Left renal pelvis (tissue), 4 donors: ENCODE data around the gene GABBR2. TPM values are rescaled to one million over a fixed set of nuclear protein-coding genes. Genes with fewer than 3 reads are reported as not detected.

ENCODE experiments used
- DNase-seq, 4 donors: peaks; one replicate each; pipeline ENCODE4 v3.0.0-alpha.2; 2013; ENCODE audit warnings: low read depth in 4 of 4, low spot score in 3 of 4
- polyA plus RNA-seq, 4 donors: library from polyadenylated mRNA; unstranded; fragments of 120-200 nt; gene quantifications; one replicate each; pipeline ENCODE4 v1.2.1, GENCODE V29; 2013; ENCODE audit not compliant: insufficient read length in 4 of 4

The GABBR2 gene
- polyA plus RNA-seq, 4 donors = 4.0 to 14.3 (median 5.1) TPM

DNA sequence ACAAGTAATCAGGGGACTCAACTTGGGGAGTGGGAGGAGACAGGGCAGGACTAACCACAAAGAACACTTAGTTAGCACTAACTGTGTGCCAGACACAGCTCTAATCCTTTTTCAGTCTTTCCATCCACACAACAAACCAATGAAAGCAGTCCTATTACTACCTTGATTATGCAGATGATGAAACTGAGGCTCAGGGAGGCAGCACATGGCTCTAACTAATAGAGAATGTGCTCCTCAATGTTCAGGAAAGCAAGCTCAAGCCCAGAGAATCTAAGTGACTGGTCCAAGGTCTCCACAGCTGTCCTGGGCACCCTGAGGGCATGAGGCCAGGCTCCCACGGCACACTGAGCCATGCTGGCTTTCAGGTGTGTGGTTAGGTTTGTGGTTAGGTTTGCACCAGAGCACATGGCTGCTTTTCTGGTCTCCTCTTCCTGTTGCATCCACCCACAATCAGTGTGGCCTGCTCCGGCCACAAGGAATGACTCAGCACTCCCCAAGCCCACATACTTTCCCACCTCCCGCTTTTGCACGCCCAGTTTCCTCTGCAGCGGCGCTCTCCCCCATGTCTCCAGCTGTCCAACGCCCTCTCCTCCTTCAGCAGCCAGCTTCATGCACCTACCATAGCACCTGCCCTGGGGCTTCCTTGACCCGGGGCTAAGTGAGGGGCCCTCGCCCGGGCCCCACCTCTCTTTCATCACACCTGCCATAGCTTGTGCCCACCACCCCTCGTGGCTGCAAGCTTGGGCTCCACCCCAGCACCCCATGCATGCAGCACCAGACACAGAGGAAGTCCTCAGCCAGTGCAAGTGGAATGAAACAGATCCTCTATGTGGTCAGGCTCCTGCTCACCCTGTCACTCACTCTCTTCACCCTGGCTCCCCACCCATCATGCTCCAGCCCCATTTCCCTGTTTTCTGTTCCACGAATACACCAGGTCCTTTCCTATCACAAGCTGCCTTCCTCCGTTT, 133.1 kb downstream of the GABBR2 start:
- no peak for DNase-seq

GRCh38 chr9:98573749-98574278, 134.9 kb downstream of the GABBR2 start:
- DNase-seq = no peak

DNA sequence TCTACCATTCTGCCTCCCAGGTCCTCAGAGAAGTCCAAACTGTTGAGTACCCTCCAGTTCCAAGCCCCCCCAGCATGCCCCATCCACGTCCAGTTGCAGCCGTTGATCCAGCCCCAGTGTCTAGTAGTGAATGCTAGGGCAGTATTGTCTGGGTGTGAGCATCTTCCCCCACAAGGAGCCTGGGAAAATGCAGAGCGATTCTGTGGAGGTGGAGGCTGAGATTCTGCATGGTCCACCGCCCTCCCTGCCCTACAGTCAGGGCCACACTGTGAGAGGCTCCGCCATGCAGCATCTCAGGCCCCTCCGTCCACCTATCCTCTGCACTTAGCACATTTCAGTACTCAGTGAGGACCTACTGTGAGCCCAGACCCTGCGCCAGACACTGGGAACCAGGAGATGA, 135.9 kb downstream of the GABBR2 start:
- DNase-seq = no peak

DNA sequence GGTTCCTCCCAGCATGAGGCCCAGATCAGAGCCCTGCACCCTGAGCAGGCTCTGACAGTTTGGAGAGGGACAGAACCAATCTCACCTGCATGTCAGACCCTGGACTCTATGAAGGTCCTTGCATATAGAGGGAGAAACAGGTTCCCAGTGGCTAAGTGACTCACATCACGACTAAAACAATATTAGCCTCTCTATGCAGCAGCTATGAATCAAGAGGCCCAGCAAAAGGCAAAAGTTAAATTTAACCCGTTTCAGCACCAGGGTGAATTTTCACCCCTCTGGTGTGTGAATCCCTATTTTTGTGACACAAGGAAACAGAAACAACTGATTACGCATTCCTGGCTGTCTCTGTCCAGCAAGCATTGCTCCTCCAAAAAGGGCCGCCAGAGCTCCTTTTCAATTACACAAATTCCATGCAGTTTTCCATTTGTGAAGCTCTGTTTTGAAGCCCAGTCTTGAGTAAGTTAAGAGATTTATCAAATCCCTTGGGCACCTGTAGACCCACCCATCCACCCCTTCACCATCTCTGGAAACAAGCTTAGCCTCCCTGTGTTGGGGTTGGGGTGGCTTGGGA, 136.6 kb downstream of the GABBR2 start:
- no peak for DNase-seq

DNA sequence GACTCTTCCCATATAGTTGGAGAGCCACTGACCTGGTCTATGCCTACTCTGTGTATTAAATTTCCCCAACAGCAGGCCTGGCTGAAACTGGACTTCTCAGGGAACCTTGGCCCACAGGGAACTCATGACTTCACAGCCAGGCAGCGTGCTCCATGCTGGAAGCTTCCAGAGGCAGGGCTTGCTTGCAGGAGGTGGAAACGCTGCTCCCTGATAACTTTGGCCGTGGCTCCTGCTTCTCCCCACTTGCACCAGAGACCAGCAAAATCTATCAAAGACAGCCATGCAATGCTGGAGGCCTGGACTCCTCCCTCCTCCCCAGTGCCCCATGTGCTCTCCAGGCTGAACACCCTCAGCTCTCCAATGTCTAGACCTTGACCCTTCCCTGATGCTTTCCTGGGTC, 137.1 kb downstream of the GABBR2 start:
- no peak for DNase-seq

DNA sequence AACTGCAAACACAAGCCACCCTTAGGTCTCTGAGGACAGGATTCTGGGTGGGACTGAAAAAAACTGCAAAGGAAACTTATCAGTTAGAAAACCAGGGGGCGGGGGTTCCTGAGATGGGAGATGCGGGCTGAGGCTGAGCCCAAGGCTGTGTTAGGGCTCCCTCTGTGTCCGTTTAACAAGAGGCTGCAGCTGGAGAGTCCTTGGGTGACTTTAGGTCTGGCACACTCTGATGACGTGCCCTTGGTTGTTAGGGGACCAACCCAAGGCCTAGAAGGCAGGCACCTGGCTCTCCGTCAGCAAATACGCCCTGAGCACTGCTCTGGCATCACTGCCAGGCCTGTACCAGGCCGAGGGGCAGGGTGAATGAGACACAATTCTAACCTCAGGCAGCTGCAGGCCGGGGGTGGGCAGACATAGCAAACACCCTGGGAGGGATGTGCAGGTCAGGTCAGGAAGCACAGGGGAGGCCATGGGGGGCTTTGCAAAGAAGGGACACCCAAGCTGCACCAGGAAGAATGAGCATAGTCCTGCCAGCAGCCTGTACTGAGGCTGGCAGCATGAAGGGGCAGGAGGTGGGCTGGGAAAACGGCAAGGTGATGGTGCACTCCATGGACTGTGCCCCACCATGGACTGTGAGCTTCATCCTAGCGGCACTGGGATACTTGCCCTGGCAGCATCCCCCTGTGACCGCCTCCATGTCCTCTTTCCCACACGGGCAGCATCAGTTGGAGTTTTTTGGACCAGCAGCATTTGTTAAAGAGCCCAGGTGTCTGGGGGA, 137.9 kb downstream of the GABBR2 start:
- no peak for DNase-seq

- DNase-seq = no peak
Observed at GRCh38 chr9:98570055-98570454, 138.7 kb downstream of the GABBR2 start.

- DNase-seq = no peak
Observed at GRCh38 chr9:98569491-98569890, 139.2 kb downstream of the GABBR2 start.

- no peak for DNase-seq
Observed at GRCh38 chr9:98568909-98569469, 139.7 kb downstream of the GABBR2 start.

GRCh38 chr9:98568234-98568908, 140.4 kb downstream of the GABBR2 start:
- no peak for DNase-seq

- DNase-seq = no peak
Observed at GRCh38 chr9:98567540-98568233, 141.0 kb downstream of the GABBR2 start.

GRCh38 chr9:98565152-98566135, 143.3 kb downstream of the GABBR2 start:
- no peak for DNase-seq

DNA sequence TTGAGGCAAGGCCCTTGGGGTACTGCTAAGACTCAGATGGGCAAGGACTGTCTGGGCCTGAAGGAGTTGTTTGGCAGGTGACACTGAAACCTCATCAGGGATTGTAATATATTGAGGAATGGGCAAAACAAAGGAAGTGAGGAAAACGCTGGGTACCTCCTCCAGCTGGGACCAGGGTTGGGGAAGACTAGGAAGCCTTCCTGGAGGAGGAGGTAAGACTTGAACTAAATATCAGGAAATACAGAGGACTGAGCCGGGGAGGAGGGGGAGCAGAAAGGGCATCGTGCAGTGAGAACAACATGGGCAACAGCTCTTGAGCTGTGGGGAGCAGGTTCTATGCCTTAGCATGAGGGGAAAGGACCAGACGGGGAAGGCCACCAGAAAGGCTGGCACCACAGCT, 144.0 kb downstream of the GABBR2 start:
- no peak for DNase-seq

- no peak for DNase-seq
Observed at GRCh38 chr9:98563988-98564387, 144.7 kb downstream of the GABBR2 start.

DNA sequence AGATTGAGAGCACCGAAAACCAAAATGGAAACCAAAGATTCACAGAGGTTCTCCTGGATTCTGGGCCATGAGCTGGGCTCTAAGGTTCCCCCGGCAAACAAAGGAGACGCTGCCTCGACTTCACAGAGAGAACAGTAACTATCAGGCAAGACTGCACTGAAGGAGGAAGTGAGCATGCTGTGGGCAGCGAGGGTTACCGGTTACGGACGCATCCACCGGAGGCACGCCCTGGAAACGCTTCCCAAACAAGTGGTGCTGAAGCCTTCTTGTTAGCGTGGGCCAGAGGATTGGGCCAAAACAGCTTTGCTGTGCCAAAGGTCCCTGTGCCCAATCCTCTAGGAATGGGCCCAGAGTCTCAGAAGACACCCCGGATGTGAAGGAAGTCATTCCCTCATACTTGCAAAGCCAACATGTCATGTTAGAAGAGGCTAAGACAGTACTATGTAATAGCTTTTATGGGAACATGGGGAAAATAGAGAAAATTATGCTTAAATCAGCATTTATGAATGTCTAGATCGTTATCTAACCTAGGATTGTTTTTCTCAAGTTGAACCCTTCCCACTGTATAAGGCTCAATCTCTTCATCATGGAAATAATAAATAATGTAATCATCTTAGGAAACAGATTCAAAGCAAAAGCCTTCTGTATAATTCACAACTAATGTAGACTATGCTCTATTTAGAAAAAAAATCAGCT, 145.4 kb downstream of the GABBR2 start:
- no peak for DNase-seq

DNA sequence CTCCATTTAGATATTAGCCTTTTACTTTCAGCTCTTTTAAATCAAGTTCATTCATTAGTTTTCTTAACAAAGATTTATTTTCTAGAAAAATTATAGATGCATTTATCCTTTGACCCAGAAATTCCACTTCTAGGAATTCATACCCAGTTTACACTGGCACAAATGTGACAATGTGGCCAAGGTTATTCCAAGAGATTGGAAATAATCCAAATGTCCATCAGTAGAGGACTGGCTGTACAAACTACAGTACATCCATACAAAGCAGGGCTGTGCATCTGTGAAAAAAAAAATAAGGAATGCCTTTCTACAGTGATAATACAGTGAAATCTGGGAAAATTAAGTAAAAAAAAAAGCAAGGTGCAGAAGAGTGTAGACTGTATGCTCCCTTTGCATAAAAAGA, 149.2 kb downstream of the GABBR2 start:
- DNase-seq = no peak

- no peak for DNase-seq
Observed at GRCh38 chr9:98558575-98558974, 150.2 kb downstream of the GABBR2 start.

GRCh38 chr9:98556511-98556910, 152.2 kb downstream of the GABBR2 start:
- no peak for DNase-seq
